Duodenal mucosa (tissue), 2 donors: ENCODE data around the gene TWIST2.

Source experiments
- H3K27ac ChIP-seq: one replicate; pipeline ENCODE4 v1.7.0; 2013; ENCODE audit warnings: low read depth, low read length
- H3K27me3 ChIP-seq, 2 donors: one replicate each; pipeline ENCODE4 v1.7.0; 2013; ENCODE audit warnings: low read length in 2 of 2, control low read depth in 1 of 2; ENCODE audit not compliant: insufficient read depth in 2 of 2, control insufficient read depth in 1 of 2
- H3K36me3 ChIP-seq, 2 donors: one replicate each; pipeline ENCODE4 v1.7.0; 2013; ENCODE audit warnings: low read length in 2 of 2, control low read depth in 1 of 2; ENCODE audit not compliant: insufficient read depth in 2 of 2, control insufficient read depth in 1 of 2
- H3K4me1 ChIP-seq, 2 donors: one replicate each; pipeline ENCODE4 v1.7.0; 2013; ENCODE audit warnings: low read length in 2 of 2, control low read depth in 1 of 2; ENCODE audit not compliant: insufficient read depth in 2 of 2, control insufficient read depth in 1 of 2
- H3K4me3 ChIP-seq, 2 donors: one replicate each; pipeline ENCODE4 v1.7.0; 2013; ENCODE audit warnings: low read length in 2 of 2, low read depth in 1 of 2
- H3K9ac ChIP-seq, 2 donors: one replicate each; pipeline ENCODE4 v1.7.0; 2013; ENCODE audit warnings: low read length in 2 of 2, low read depth in 1 of 2
- H3K9me3 ChIP-seq, 2 donors: one replicate each; pipeline ENCODE4 v1.7.0; 2013; ENCODE audit warnings: low read length in 2 of 2, control low read depth in 1 of 2; ENCODE audit not compliant: control insufficient read depth in 1 of 2

TWIST2 gene

GRCh38 chr2:238855891-238856580 is 8.2 kb downstream of the TWIST2 start:
- Histone ChIP-seq H3K9ac (no peak overlapping the region), H3K36me3 (no peaks in the 10 kb centered on the region), H3K9me3 (no peaks in the 10 kb centered on the region), H3K4me3 (no peak overlapping the region), H3K4me1 (no peaks in the 10 kb centered on the region), H3K27me3 (peaks cover 8 to 17% of the 10 kb centered on the region in 2 donors), H3K27ac (no peak overlapping the region)

GRCh38 chr2:238856713-238857567 is 9.1 kb downstream of the TWIST2 start:
- Histone ChIP-seq H3K9me3 (no peaks in the 10 kb centered on the region), H3K4me1 (no peaks in the 10 kb centered on the region), H3K27me3 (peaks cover 0 to 15% of the 10 kb centered on the region in 2 donors), H3K4me3 (no peak overlapping the region), H3K27ac (no peak overlapping the region), H3K9ac (no peak overlapping the region), H3K36me3 (no peaks in the 10 kb centered on the region)

- no peaks in the 10 kb centered on the region for H3K9me3 ChIP-seq
- no peaks in the 10 kb centered on the region for H3K36me3 ChIP-seq
- H3K27me3 ChIP-seq = peaks cover 0 to 15% of the 10 kb centered on the region in 2 donors
- H3K9ac ChIP-seq = no peak overlapping the region
- no peak overlapping the region for H3K27ac ChIP-seq
- H3K4me3 ChIP-seq = no peak overlapping the region
- no peaks in the 10 kb centered on the region for H3K4me1 ChIP-seq
Measured at GRCh38 chr2:238857959-238858358, 10.1 kb downstream of the TWIST2 start.

DNA sequence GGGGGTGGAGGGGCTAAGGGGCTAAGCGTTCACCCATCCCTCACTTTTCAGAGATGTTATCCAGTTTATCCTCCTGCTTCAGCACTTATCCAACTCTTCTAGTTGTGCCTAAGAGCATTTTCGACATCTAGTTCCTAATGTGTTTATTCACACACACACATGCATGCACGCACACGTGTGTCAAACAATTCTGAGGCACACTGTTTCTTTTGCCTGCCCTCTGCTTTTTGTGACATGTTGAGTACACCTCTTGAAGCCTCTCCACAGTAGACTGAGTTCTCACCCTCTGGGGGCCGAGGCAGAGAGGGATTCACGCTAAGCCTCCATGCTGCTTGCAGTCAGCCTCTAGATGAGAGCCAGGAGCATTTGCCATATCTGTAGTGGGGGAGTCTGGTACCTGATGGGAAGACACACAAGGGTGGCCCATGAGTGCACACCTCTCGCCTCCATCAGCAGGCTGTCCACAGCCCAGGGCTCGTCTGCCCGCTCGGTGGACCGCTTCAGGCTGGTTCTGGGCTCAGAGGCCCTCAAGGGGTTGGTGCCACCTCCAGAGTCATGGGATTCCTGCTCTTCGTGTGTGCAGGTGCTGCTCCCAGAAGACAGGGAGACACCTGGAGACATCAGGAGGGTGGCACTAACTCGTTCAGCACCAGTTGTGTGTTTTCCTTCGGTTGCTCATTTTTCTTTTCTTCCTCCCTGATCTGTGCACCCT is 11.9 kb downstream of the TWIST2 start:
- H3K9me3 ChIP-seq = no peaks in the 10 kb centered on the region

GRCh38 chr2:238861013-238861730 is 13.3 kb downstream of the TWIST2 start:
- Histone ChIP-seq H3K4me1 (peaks cover 18 to 20% of the 10 kb centered on the region in 2 donors), H3K27ac (no peak overlapping the region)

More for the DNA sequence above, 11.9 kb downstream of the TWIST2 start:
- Histone ChIP-seq H3K4me1 (peaks cover 12 to 14% of the 10 kb centered on the region in 2 donors), H3K27ac (no peak overlapping the region), H3K4me3 (no peak overlapping the region), H3K36me3 (no peaks in the 10 kb centered on the region), H3K27me3 (peaks cover 0 to 10% of the 10 kb centered on the region in 2 donors), H3K9ac (no peak overlapping the region)

GRCh38 chr2:238861766-238862315 is 14.0 kb downstream of the TWIST2 start:
- H3K27me3 ChIP-seq = peaks cover 0 to 5% of the 10 kb centered on the region in 2 donors
- peaks cover 18 to 20% of the 10 kb centered on the region in 2 donors for H3K4me1 ChIP-seq
- H3K9me3 ChIP-seq = no peaks in the 10 kb centered on the region
- H3K36me3 ChIP-seq = no peaks in the 10 kb centered on the region
- H3K9ac ChIP-seq = no peak overlapping the region
- H3K27ac ChIP-seq = no peak overlapping the region
- no peak overlapping the region for H3K4me3 ChIP-seq

More at GRCh38 chr2:238861013-238861730, 13.3 kb downstream of the TWIST2 start:
- Histone ChIP-seq H3K9me3 (no peaks in the 10 kb centered on the region), H3K9ac (no peak overlapping the region), H3K4me3 (no peak overlapping the region), H3K27me3 (peaks cover 0 to 5% of the 10 kb centered on the region in 2 donors), H3K36me3 (no peaks in the 10 kb centered on the region)

- Histone ChIP-seq H3K36me3 (no peaks in the 10 kb centered on the region), H3K4me1 (peaks cover 18 to 20% of the 10 kb centered on the region in 2 donors), H3K9ac (no peak overlapping the region), H3K27me3 (peaks cover 0 to 5% of the 10 kb centered on the region in 2 donors), H3K27ac (no peak overlapping the region), H3K4me3 (no peak overlapping the region), H3K9me3 (no peaks in the 10 kb centered on the region)
Measured at GRCh38 chr2:238862701-238863100, 14.8 kb downstream of the TWIST2 start.

- Histone ChIP-seq H3K9me3 (no peaks in the 10 kb centered on the region), H3K27me3 (peaks cover 0 to 5% of the 10 kb centered on the region in 2 donors), H3K27ac (no peak overlapping the region), H3K36me3 (no peaks in the 10 kb centered on the region), H3K9ac (no peak overlapping the region), H3K4me3 (no peak overlapping the region), H3K4me1 (peaks cover 18 to 20% of the 10 kb centered on the region in 2 donors)
Measured at GRCh38 chr2:238863231-238863630, 15.3 kb downstream of the TWIST2 start.

DNA sequence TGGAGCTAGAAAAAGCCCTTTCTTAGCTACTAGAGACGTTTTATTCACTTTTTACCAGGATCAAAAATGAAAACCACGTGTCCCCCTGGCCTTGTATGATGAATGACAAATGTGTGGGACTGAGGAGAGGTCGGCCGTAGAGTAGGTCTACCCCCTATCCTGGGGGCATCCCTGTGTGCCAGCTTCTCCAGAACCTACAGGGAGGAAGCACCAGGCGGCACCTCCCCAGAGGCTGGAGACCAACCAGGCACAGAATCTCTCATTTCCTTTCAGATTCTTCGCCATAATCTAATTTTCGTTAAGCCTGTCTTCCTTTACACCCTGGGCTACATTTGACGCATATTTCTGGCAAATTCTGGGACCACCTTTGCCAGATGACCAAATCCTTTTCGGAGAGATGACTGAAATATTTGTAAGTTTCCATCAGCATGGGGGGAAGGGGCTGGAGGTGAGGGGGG is 15.9 kb downstream of the TWIST2 start:
- Histone ChIP-seq H3K27ac (peak overlapping the region; percentile 5), H3K4me3 (peak overlapping the region; percentile 8 to 48), H3K27me3 (peaks cover 0 to 5% of the 10 kb centered on the region in 2 donors), H3K4me1 (peaks cover 18 to 24% of the 10 kb centered on the region in 2 donors), H3K9ac (no peak overlapping the region), H3K36me3 (no peaks in the 10 kb centered on the region), H3K9me3 (no peaks in the 10 kb centered on the region)
